Stomach (tissue), 9 donors: Measurements from ENCODE around the gene POLE. TPM values are rescaled to one million over a fixed set of nuclear protein-coding genes. Genes with fewer than 3 reads are reported as not detected.
A peak's percentile ranks its signal among the peaks of the same experiment; 100 is the strongest.

ENCODE experiments used
- DNase-seq, 2 donors: peaks; one replicate each; pipeline versions ENCODE4 v3.0.0 to v3.0.0-alpha.2; 2013 to 2019
- H3K27ac ChIP-seq, 5 donors: fragments of 200-600 bp in 4 of 5; sonication (generic) in 4 of 5; one replicate each; pipeline ENCODE4 v1.5.1; 2013 to 2019; ENCODE audit warnings: mild to moderate bottlenecking in 1 of 5, moderate library complexity in 1 of 5
- H3K27me3 ChIP-seq, 3 donors: fragments of 200-600 bp; sonication (generic); one replicate each; pipeline ENCODE4 v1.5.1; 2017 to 2019; ENCODE audit warnings: mixed run types in 1 of 3
- H3K36me3 ChIP-seq, 4 donors: fragments of 200-600 bp; sonication (generic); 1 replicate in 3 of 4; 2 replicates in 1 of 4; pipeline ENCODE4 v1.5.1; 2016 to 2019
- H3K4me1 ChIP-seq, 4 donors: fragments of 200-600 bp; sonication (generic); one replicate each; pipeline ENCODE4 v1.5.1; 2016 to 2019
- H3K4me3 ChIP-seq, 4 donors: fragments of 200-600 bp; sonication (generic) in 3 of 4; one replicate each; pipeline ENCODE4 v1.5.1; 2016 to 2019; ENCODE audit warnings: mild to moderate bottlenecking in 1 of 4
- H3K9me3 ChIP-seq, 4 donors: fragments of 200-600 bp; sonication (generic); one replicate each; pipeline ENCODE4 v1.5.1; 2016 to 2019
- CTCF ChIP-seq, 7 experiments: fragments of 450-650 bp in 4 of 7; fragments of 200-600 bp in 3 of 7; sonication (generic) in 3 of 7; IDR thresholded peaks; one replicate each; pipeline ENCODE4 v1.5.1; 2016 to 2019; ENCODE audit warnings: antibody characterized with exemption in 7 of 7, control low read depth in 2 of 7, mild to moderate bottlenecking in 1 of 7
- EP300 ChIP-seq: sonication (generic); formaldehyde crosslinking; IDR thresholded peaks from one replicate; pipeline ENCODE4 v1.6.1; 2017; ENCODE audit warnings: antibody characterized with exemption
- POLR2A ChIP-seq, 4 donors: fragments of 450-650 bp; IDR thresholded peaks; one replicate each; pipeline ENCODE4 v1.6.1; 2016; ENCODE audit warnings: antibody characterized with exemption in 4 of 4, control low read depth in 2 of 4, mild to moderate bottlenecking in 1 of 4, moderate library complexity in 1 of 4
- POLR2AphosphoS5 ChIP-seq, 3 donors: sonication (generic); formaldehyde crosslinking; IDR thresholded peaks; one replicate each; pipeline ENCODE4 v1.6.1; 2016; ENCODE audit warnings: antibody characterized with exemption in 3 of 3
- WGBS, 5 donors: extraction: QIAGEN DNeasy Blood & Tissue Kit in 3 of 5; methylation state at CpG; one replicate each; pipeline versions ENCODE4 v1.1.5 to v1.1.7; 2013 to 2018; 5-methylcytosine and 5-hydroxymethylcytosine counted together
- intact Hi-C: fragments of 100-400 bp; cut with DNase I; formaldehyde crosslinking; loops from one replicate; pipeline ENCODE4 v1.15.1; 2023; ENCODE audit warnings: low total_unique reads
- polyA plus RNA-seq, 3 donors: library from polyadenylated mRNA; stranded (reverse); fragments of 200-250 nt; gene quantifications; one replicate each; pipeline ENCODE4 v1.2.3, GENCODE V29; 2013
- total RNA-seq, 5 donors: library from RNA; depleted of rRNA; stranded (reverse); fragments of >200 nt; gene quantifications; one replicate each; pipeline versions ENCODE4 v1.1.0 to v1.2.3, GENCODE V29; 2014 to 2016
- donor health status: healthy with polysubstance abuse.
- donor health status: Bipolar disorder and iron deficiency.
- donor health status: healthy.

POLE gene
- total and polyA plus RNA-seq, 8 donors, result 12.7 to 144 (median 43.3) TPM

- Histone ChIP-seq H3K27ac (no peak overlapping the region), H3K36me3 (peaks cover 91 to 100% (median 100%) of the 10 kb centered on the region in 4 donors), H3K9me3 (no peaks in the 10 kb centered on the region), H3K4me1 (no peaks in the 10 kb centered on the region), H3K27me3 (no peaks in the 10 kb centered on the region), H3K4me3 (no peak overlapping the region)
- intact Hi-C loops, result no loop called here
- TF ChIP-seq POLR2AphosphoS5 (IDR thresholded peaks at IDR 0.05) (no peak), EP300 (no peak), POLR2A (IDR thresholded peaks at IDR 0.05) (no peak), CTCF (IDR thresholded peaks at IDR 0.05) (no peak)
- 76 to 88% (median 82%) methylated on average over 11 of the region's 11 CpGs for WGBS, 5 donors
- DNase-seq, result peak in 1 of 2 donors; percentile 34
These were observed 26.1 kb downstream of the POLE start for GRCh38 chr12:132660996-132661395.

GRCh38 chr12:132660052-132660451 is 27.1 kb downstream of the POLE start:
- Histone ChIP-seq H3K27me3 (no peaks in the 10 kb centered on the region), H3K9me3 (no peaks in the 10 kb centered on the region), H3K4me1 (no peaks in the 10 kb centered on the region), H3K4me3 (no peak overlapping the region), H3K36me3 (peaks cover 88 to 100% (median 100%) of the 10 kb centered on the region in 4 donors), H3K27ac (no peak overlapping the region)
- no peak for DNase-seq
- intact Hi-C loops, result no loop called here
- 69 to 88% (median 82%) methylated on average over 5 of the region's 5 CpGs for WGBS, 5 donors
- TF ChIP-seq CTCF (IDR thresholded peaks at IDR 0.05) (no peak), POLR2A (IDR thresholded peaks at IDR 0.05) (no peak), EP300 (no peak), POLR2AphosphoS5 (IDR thresholded peaks at IDR 0.05) (no peak)

- Histone ChIP-seq H3K36me3 (peaks cover 87 to 100% (median 100%) of the 10 kb centered on the region in 4 donors), H3K27ac (no peak overlapping the region), H3K9me3 (no peaks in the 10 kb centered on the region), H3K4me3 (no peak overlapping the region), H3K4me1 (no peaks in the 10 kb centered on the region), H3K27me3 (no peaks in the 10 kb centered on the region)
- no peak for TF ChIP-seq POLR2AphosphoS5 (IDR thresholded peaks at IDR 0.05)
- TF ChIP-seq EP300, result no peak
- TF ChIP-seq POLR2A (IDR thresholded peaks at IDR 0.05), result no peak
- TF ChIP-seq CTCF (IDR thresholded peaks at IDR 0.05), result no peak
- no peak for DNase-seq
- intact Hi-C loops, result no loop called here
- WGBS, 5 donors, result 90 to 95% (median 93%) methylated on average over 15 to 16 of the region's 16 CpGs
These were observed 28.0 kb downstream of the POLE start for GRCh38 chr12:132659146-132659545.

GRCh38 chr12:132658149-132658894 is 28.8 kb downstream of the POLE start:
- no peaks in the 10 kb centered on the region for H3K9me3 ChIP-seq
- TF ChIP-seq CTCF (IDR thresholded peaks at IDR 0.05) (no peak), POLR2AphosphoS5 (IDR thresholded peaks at IDR 0.05) (no peak), POLR2A (IDR thresholded peaks at IDR 0.05) (no peak)
- no peak overlapping the region for H3K27ac ChIP-seq
- peaks cover 79 to 100% (median 100%) of the 10 kb centered on the region in 4 donors for H3K36me3 ChIP-seq
- intact Hi-C loops, result no loop called here
- H3K27me3 ChIP-seq, result no peaks in the 10 kb centered on the region
- no peak for DNase-seq
- no peak overlapping the region for H3K4me3 ChIP-seq
- H3K4me1 ChIP-seq, result no peaks in the 10 kb centered on the region
- 91 to 94% (median 92%) methylated on average over 32 of the region's 32 CpGs for WGBS, 5 donors
